ENCODE data around the gene ATXN7L3.
A peak's percentile ranks its signal among the peaks of the same experiment; 100 is the strongest.

Gene ATXN7L3

DNA sequence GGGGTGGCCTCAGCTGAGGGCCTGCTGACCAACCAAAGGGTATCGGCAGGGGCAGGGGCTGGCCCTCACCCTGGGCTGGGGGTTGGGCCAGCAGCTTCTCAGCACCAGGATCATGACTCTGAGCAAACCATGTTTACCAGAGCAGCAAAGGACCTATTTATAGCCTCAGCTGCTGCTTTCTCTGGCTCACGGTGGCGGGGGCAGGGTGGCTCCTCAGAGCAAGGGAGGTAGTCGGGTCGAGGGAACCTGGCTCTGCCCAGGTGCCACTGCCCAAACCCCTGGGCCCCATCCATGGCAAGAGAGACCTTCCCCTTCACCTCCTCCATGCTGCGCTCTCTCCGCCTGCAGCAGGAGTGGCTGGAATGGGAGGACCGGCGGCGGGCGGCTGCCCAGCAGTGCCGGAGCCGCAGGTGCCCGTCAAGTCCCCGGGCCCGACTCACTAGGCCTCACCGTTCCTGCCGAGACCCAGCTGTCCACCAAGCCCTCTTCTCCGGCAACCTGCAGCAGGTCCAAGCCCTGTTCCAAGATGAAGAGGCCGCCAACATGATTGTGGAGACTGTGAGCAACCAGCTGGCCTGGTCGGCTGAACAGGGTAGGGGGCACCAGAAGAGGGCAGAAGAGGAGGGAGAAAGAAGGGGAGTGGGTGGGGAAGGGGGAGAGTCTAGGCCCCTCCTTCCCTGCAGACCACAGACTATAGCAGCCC, 29.0 kb downstream of the ATXN7L3 start, which contains the start of gene ASB16:
ASB16 (plus strand) TSS at position 206 of the 703 bp plus-strand sequence; CDS start at position 292, 86 bp downstream.
- peak; percentile 31 for DNase-seq
- H3K9ac ChIP-seq (ENCODE audit: low read length), result peak within 1 kb of the TSS; percentile 44
- H3K18ac ChIP-seq (ENCODE audit: low read length), result no peak within 1 kb of the TSS
- H4K5ac ChIP-seq (ENCODE audit: low read length), result no peak within 1 kb of the TSS
- H2AK5ac ChIP-seq (ENCODE audit: low read length), result no peak within 1 kb of the TSS
- WGBS (ENCODE audit: extremely low coverage, insufficient coverage, low lambda C conversion rate), result no CpG with 5 or more reads among the region's 21 CpGs
- no peak within 1 kb of the TSS for H3K27ac ChIP-seq (ENCODE audit: low read depth, low read length)
- H3K4me1 ChIP-seq (ENCODE audit: control insufficient read depth, low read depth, low read length), result no peaks in the 10 kb centered on the region
- H2BK5ac ChIP-seq (ENCODE audit: low read length), result no peak within 1 kb of the TSS
- H3K4me3 ChIP-seq (ENCODE audit: low read length), result no peak within 1 kb of the TSS
- H3K23ac ChIP-seq (ENCODE audit: low read length), result no peak within 1 kb of the TSS
- no peaks in the 10 kb centered on the region for H3K79me1 ChIP-seq (ENCODE audit: low read length)
- H4K8ac ChIP-seq (ENCODE audit: low read depth, low read length), result no peak within 1 kb of the TSS
- peak within 1 kb of the TSS; percentile 42 for H3K56ac ChIP-seq (ENCODE audit: low read length)
- no peak within 1 kb of the TSS for H2BK120ac ChIP-seq (ENCODE audit: low read depth, low read length)
- no peaks in the 10 kb centered on the region for H3K79me2 ChIP-seq (ENCODE audit: control insufficient read depth, insufficient read depth, low read length)
- H2BK15ac ChIP-seq (replicated peaks; ENCODE audit: low read depth), result no peak within 1 kb of the TSS
- H3K4me2 ChIP-seq (ENCODE audit: low read length), result no peak within 1 kb of the TSS
- no peaks in the 10 kb centered on the region for H3K36me3 ChIP-seq (ENCODE audit: control insufficient read depth, insufficient read depth, low read length)
- no peak within 1 kb of the TSS for H3K4ac ChIP-seq (ENCODE audit: low read depth, low read length)
- no peaks in the 10 kb centered on the region for H3K27me3 ChIP-seq (ENCODE audit: insufficient read depth, low read length, poor library complexity)

DNA sequence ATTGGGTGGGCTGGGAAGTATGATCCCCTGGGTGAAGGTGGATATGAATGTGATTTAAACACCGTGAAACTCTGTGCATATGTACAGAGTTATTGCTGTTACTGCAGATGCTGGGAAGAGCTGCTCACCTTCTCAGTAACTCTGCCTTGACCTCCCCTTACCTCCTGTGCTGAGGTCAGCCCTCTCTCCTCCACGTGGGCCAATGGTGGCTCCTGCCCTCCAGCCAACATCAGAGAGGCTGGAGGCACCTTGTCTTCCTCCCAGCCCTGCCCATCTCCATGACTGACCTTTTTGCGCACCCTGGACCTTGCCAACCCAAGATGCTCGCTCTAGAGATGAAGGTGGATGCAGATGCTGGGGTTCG, 29.6 kb downstream of the ATXN7L3 start:
- no peak overlapping the region for H2BK120ac ChIP-seq (ENCODE audit: low read depth, low read length)
- no peaks in the 10 kb centered on the region for H3K79me1 ChIP-seq (ENCODE audit: low read length)
- no CpG with 5 or more reads among the region's 5 CpGs for whole genome bisulfite sequencing (ENCODE audit: extremely low coverage, insufficient coverage, low lambda C conversion rate)
- no peak overlapping the region for H3K9ac ChIP-seq (ENCODE audit: low read length)
- no peak overlapping the region for H2BK15ac ChIP-seq (replicated peaks; ENCODE audit: low read depth)
- no peak overlapping the region for H3K27ac ChIP-seq (ENCODE audit: low read depth, low read length)
- H3K4me1 ChIP-seq (ENCODE audit: control insufficient read depth, low read depth, low read length), result no peaks in the 10 kb centered on the region
- H3K18ac ChIP-seq (ENCODE audit: low read length), result no peak overlapping the region
- no peaks in the 10 kb centered on the region for H3K79me2 ChIP-seq (ENCODE audit: control insufficient read depth, insufficient read depth, low read length)
- no peak overlapping the region for H4K8ac ChIP-seq (ENCODE audit: low read depth, low read length)
- H4K5ac ChIP-seq (ENCODE audit: low read length), result no peak overlapping the region
- DNase-seq, result no peak
- H3K27me3 ChIP-seq (ENCODE audit: insufficient read depth, low read length, poor library complexity), result no peaks in the 10 kb centered on the region
- no peak overlapping the region for H2AK5ac ChIP-seq (ENCODE audit: low read length)
- peak overlapping the region; percentile 11 for H3K56ac ChIP-seq (ENCODE audit: low read length)
- no peak overlapping the region for H3K4ac ChIP-seq (ENCODE audit: low read depth, low read length)
- H3K4me2 ChIP-seq (ENCODE audit: low read length), result no peak overlapping the region
- H3K4me3 ChIP-seq (ENCODE audit: low read length), result no peak overlapping the region
- H3K36me3 ChIP-seq (ENCODE audit: control insufficient read depth, insufficient read depth, low read length), result no peaks in the 10 kb centered on the region
- H3K23ac ChIP-seq (ENCODE audit: low read length), result no peak overlapping the region
- no peak overlapping the region for H2BK5ac ChIP-seq (ENCODE audit: low read length)

DNA sequence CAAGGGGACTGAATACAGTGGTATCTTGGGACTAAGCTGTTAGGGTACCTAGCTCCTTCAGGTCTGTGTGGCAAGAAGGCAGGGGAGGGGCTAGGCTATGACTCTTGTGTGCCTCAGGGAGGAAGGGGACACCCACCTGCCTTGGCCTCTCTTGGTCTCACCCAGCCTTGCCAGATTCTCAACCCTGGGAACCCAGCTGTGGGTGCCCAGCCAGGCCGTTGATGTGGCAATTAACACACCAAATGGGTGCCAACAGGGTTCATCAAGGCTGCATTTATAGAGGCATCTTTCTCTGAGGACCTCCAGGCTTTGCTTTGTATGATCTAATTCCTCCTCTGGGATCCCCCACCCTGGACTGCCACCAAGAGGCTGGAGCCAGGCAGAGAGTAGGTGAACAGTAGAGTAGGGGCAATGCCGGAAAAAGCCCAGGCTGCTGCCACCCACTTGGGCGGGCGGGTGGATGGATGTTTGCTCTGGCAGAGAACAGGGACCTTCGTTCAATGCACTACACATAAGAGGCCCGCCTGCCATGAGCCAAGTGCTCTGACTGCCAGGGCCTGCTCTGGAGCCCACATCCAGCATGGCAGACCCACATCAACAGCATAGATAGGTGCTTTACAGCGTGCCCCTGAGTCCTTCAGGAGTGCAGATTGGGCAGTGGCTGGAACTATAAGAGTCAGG, 32.4 kb downstream of the ATXN7L3 start:
- no peak overlapping the region for H3K4ac ChIP-seq (ENCODE audit: low read depth, low read length)
- no peaks in the 10 kb centered on the region for H3K79me1 ChIP-seq (ENCODE audit: low read length)
- no peak overlapping the region for H3K4me2 ChIP-seq (ENCODE audit: low read length)
- no peaks in the 10 kb centered on the region for H3K4me1 ChIP-seq (ENCODE audit: control insufficient read depth, low read depth, low read length)
- H3K27ac ChIP-seq (ENCODE audit: low read depth, low read length), result no peak overlapping the region
- no CpG with 5 or more reads among the region's 7 CpGs for WGBS (ENCODE audit: extremely low coverage, insufficient coverage, low lambda C conversion rate)
- H3K79me2 ChIP-seq (ENCODE audit: control insufficient read depth, insufficient read depth, low read length), result no peaks in the 10 kb centered on the region
- H2BK15ac ChIP-seq (replicated peaks; ENCODE audit: low read depth), result no peak overlapping the region
- H3K18ac ChIP-seq (ENCODE audit: low read length), result no peak overlapping the region
- no peak overlapping the region for H4K8ac ChIP-seq (ENCODE audit: low read depth, low read length)
- no peak overlapping the region for H4K5ac ChIP-seq (ENCODE audit: low read length)
- no peak overlapping the region for H3K56ac ChIP-seq (ENCODE audit: low read length)
- no peak overlapping the region for H3K9ac ChIP-seq (ENCODE audit: low read length)
- no peak overlapping the region for H2BK5ac ChIP-seq (ENCODE audit: low read length)
- H2AK5ac ChIP-seq (ENCODE audit: low read length), result no peak overlapping the region
- no peaks in the 10 kb centered on the region for H3K36me3 ChIP-seq (ENCODE audit: control insufficient read depth, insufficient read depth, low read length)
- no peak overlapping the region for H3K4me3 ChIP-seq (ENCODE audit: low read length)
- DNase-seq, result no peak
- no peak overlapping the region for H2BK120ac ChIP-seq (ENCODE audit: low read depth, low read length)
- no peaks in the 10 kb centered on the region for H3K27me3 ChIP-seq (ENCODE audit: insufficient read depth, low read length, poor library complexity)
- no peak overlapping the region for H3K23ac ChIP-seq (ENCODE audit: low read length)

DNA sequence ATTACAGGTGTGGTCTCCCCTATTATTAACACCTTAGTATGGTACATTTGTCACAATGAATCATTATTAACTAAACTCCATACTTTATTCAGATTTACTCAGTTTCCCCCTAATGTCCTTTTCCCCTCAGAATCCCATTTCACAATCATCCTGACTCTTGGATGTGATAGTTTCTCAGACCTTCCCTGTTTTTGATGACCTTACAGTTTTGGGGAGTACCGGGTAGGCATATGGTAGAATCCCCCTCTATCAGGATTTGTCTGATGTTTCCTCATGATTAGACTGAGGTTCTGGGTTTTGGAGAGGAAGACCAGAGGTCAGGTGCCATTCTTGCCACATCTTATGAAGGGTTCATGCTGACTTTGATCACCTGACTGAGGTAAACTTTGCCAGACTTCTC, 35.2 kb downstream of the ATXN7L3 start:
- no CpG with 5 or more reads among the region's 1 CpG for WGBS (ENCODE audit: extremely low coverage, insufficient coverage, low lambda C conversion rate)
- no peak overlapping the region for H3K9ac ChIP-seq (ENCODE audit: low read length)
- DNase-seq, result no peak
- no peak overlapping the region for H3K27ac ChIP-seq (ENCODE audit: low read depth, low read length)
- no peak overlapping the region for H3K56ac ChIP-seq (ENCODE audit: low read length)
- no peak overlapping the region for H3K23ac ChIP-seq (ENCODE audit: low read length)
- no peak overlapping the region for H2AK5ac ChIP-seq (ENCODE audit: low read length)
- no peak overlapping the region for H4K5ac ChIP-seq (ENCODE audit: low read length)
- peaks cover under 1% of the 10 kb centered on the region for H3K36me3 ChIP-seq (ENCODE audit: control insufficient read depth, insufficient read depth, low read length)
- H4K8ac ChIP-seq (ENCODE audit: low read depth, low read length), result no peak overlapping the region
- no peak overlapping the region for H2BK120ac ChIP-seq (ENCODE audit: low read depth, low read length)
- no peak overlapping the region for H3K4ac ChIP-seq (ENCODE audit: low read depth, low read length)
- H2BK5ac ChIP-seq (ENCODE audit: low read length), result no peak overlapping the region
- H3K18ac ChIP-seq (ENCODE audit: low read length), result no peak overlapping the region
- no peaks in the 10 kb centered on the region for H3K27me3 ChIP-seq (ENCODE audit: insufficient read depth, low read length, poor library complexity)
- H3K4me2 ChIP-seq (ENCODE audit: low read length), result no peak overlapping the region
- H3K79me2 ChIP-seq (ENCODE audit: control insufficient read depth, insufficient read depth, low read length), result no peaks in the 10 kb centered on the region
- no peaks in the 10 kb centered on the region for H3K4me1 ChIP-seq (ENCODE audit: control insufficient read depth, low read depth, low read length)
- H3K4me3 ChIP-seq (ENCODE audit: low read length), result no peak overlapping the region
- H3K79me1 ChIP-seq (ENCODE audit: low read length), result no peaks in the 10 kb centered on the region
- no peak overlapping the region for H2BK15ac ChIP-seq (replicated peaks; ENCODE audit: low read depth)

DNA sequence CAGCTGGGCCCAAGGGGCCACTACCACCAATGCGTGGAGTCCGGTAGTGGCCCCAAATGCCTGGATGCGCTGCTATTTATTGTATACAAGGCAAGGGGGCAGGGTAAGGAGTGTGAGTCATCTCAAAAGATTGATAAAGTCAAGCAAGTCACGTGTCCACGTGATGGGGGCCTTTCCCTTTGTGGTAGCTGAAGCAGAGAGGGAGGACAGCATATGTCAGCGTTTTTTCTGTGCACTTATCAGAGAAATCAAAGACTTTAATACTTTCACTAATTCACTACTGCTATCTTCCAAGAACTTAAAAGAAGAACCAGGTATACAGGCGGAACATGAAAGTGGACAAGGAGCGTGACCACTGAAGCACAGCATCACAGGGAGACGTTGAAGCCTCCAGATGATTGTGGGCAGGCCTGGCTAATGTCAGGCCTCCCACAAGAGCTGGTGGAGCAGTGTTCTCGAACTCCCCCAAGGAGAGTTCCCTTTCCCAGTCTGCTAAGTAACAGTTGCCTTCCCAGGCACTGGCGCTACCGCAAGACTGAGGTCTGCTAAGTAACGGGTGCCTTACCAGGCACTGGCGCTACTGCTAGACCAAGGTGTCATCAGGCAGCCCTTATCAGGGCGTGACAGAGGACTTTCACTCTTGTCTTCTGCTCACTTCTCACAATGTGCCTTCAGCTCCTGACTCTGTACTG, 40.0 kb downstream of the ATXN7L3 start:
- H3K79me2 ChIP-seq (ENCODE audit: control insufficient read depth, insufficient read depth, low read length), result no peaks in the 10 kb centered on the region
- H3K4me1 ChIP-seq (ENCODE audit: control insufficient read depth, low read depth, low read length), result no peaks in the 10 kb centered on the region
- H3K27ac ChIP-seq (ENCODE audit: low read depth, low read length), result no peak overlapping the region

More for the DNA sequence above, 40.0 kb downstream of the ATXN7L3 start:
- no peak overlapping the region for H3K9ac ChIP-seq (ENCODE audit: low read length)
- H3K36me3 ChIP-seq (ENCODE audit: control insufficient read depth, insufficient read depth, low read length), result peaks cover 9% of the 10 kb centered on the region
- H3K56ac ChIP-seq (ENCODE audit: low read length), result no peak overlapping the region
- no CpG with 5 or more reads among the region's 15 CpGs for WGBS (ENCODE audit: extremely low coverage, insufficient coverage, low lambda C conversion rate)
- H3K4me3 ChIP-seq (ENCODE audit: low read length), result no peak overlapping the region
- no peak overlapping the region for H3K18ac ChIP-seq (ENCODE audit: low read length)
- no peak overlapping the region for H2BK15ac ChIP-seq (replicated peaks; ENCODE audit: low read depth)
- no peaks in the 10 kb centered on the region for H3K27me3 ChIP-seq (ENCODE audit: insufficient read depth, low read length, poor library complexity)
- no peak overlapping the region for H4K5ac ChIP-seq (ENCODE audit: low read length)
- no peak overlapping the region for H3K23ac ChIP-seq (ENCODE audit: low read length)
- H3K4me2 ChIP-seq (ENCODE audit: low read length), result no peak overlapping the region
- H2BK5ac ChIP-seq (ENCODE audit: low read length), result no peak overlapping the region
- no peak overlapping the region for H3K4ac ChIP-seq (ENCODE audit: low read depth, low read length)
- DNase-seq, result no peak
- H2BK120ac ChIP-seq (ENCODE audit: low read depth, low read length), result no peak overlapping the region
- no peak overlapping the region for H2AK5ac ChIP-seq (ENCODE audit: low read length)
- no peak overlapping the region for H4K8ac ChIP-seq (ENCODE audit: low read depth, low read length)
- no peaks in the 10 kb centered on the region for H3K79me1 ChIP-seq (ENCODE audit: low read length)
